Adrenal gland (tissue), 12 donors: Measurements from ENCODE around the gene FRMD3. TPM values are rescaled to one million over a fixed set of nuclear protein-coding genes. Genes with fewer than 3 reads are reported as not detected.

ENCODE experiments used
- DNase-seq, 7 donors: peaks; one replicate each; pipeline ENCODE4 v3.0.0-alpha.2; 2019 to 2020
- H3K27ac ChIP-seq, 5 donors: fragments of 200-600 bp; sonication (generic) in 4 of 5; 1 replicate in 3 of 5; 2 replicates in 2 of 5; pipeline versions ENCODE4 v1.5.1 to v1.8.0; 2016 to 2020; ENCODE audit warnings: mild to moderate bottlenecking in 1 of 5
- H3K27me3 ChIP-seq: fragments of 200-600 bp; 2 replicates; pipeline ENCODE4 v1.8.0; 2021
- H3K36me3 ChIP-seq, 2 donors: fragments of 200-600 bp; replicated peaks in 1 of 2; 1 replicate in 1 of 2; 2 replicates in 1 of 2; pipeline versions ENCODE4 v1.5.1 to v1.8.0; 2018 to 2022
- H3K4me1 ChIP-seq, 2 donors: fragments of 200-600 bp; replicated peaks in 1 of 2; 1 replicate in 1 of 2; 2 replicates in 1 of 2; pipeline versions ENCODE4 v1.5.1 to v1.8.0; 2018 to 2021
- H3K4me3 ChIP-seq, 4 donors: fragments of 200-600 bp; sonication (generic) in 3 of 4; one replicate each; pipeline ENCODE4 v1.5.1; 2016 to 2018
- H3K9me3 ChIP-seq, 3 donors: fragments of 200-600 bp; sonication (generic) in 1 of 3; replicated peaks in 1 of 3; 1 replicate in 2 of 3; 2 replicates in 1 of 3; pipeline versions ENCODE4 v1.5.1 to v1.8.0; 2016 to 2021
- CTCF ChIP-seq, 6 experiments: fragments of 450-650 bp in 4 of 6; fragments of 200-600 bp in 2 of 6; sonication (generic) in 1 of 6; IDR thresholded peaks; 1 replicate in 5 of 6; 2 replicates in 1 of 6; pipeline versions ENCODE4 v1.5.1 to v1.8.0; 2016 to 2021; ENCODE audit warnings: antibody characterized with exemption in 6 of 6, mild to moderate bottlenecking in 2 of 6, moderate library complexity in 1 of 6
- POLR2A ChIP-seq, 2 donors: fragments of 450-650 bp; IDR thresholded peaks; one replicate each; pipeline ENCODE4 v1.6.1; 2017; ENCODE audit warnings: antibody characterized with exemption in 2 of 2, mild to moderate bottlenecking in 2 of 2, moderate library complexity in 1 of 2
- WGBS, 4 donors: extraction: QIAGEN DNeasy Blood & Tissue Kit in 2 of 4; methylation state at CpG; one replicate each; pipeline versions ENCODE4 v1.1.5 to v1.1.7; 2013 to 2017; 5-methylcytosine and 5-hydroxymethylcytosine counted together
- intact Hi-C, 2 donors: fragments of 100-400 bp; cut with DNase I; formaldehyde crosslinking; loops; one replicate each; pipeline versions ENCODE4 v1.14.1 to v1.15.0; 2022 to 2023
- polyA plus RNA-seq, 3 donors: library from polyadenylated mRNA; stranded (reverse); fragments of 200-250 nt in 2 of 3; fragments of 350-450 nt in 1 of 3; fragmentation: Illumina TruSeq in 1 of 3; extraction: RNeasy Lipid Tissue Mini Kit (QIAGEN cat#74804) in 1 of 3; gene quantifications; one replicate each; pipeline ENCODE4 v1.2.3, GENCODE V29; 2013 to 2014
- total RNA-seq, 9 donors: library from RNA; depleted of rRNA in 4 of 9; stranded (reverse); fragments of >200 nt in 4 of 9; fragments of 120-200 nt in 1 of 9; fragmentation: NEBNext Ultra II Directional in 1 of 9; extraction: Animal tissue kit (Norgen Biotek cat#: 25700) in 1 of 9; gene quantifications; one replicate each; pipeline versions ENCODE4 v1.1.0 to v1.2.4, GENCODE V29; 2013 to 2023
- donor health status: healthy with polysubstance abuse.
- donor health status: Bipolar disorder and iron deficiency.
- donor health status: DM: yes; HTN: yes; CAD: no.
- donor health status: DM: no; HTN: no; CAD: no.
- donor health status: DM: no; HTN: no; CAD: no.
- donor health status: DM: yes; HTN: yes; CAD: no.

FRMD3 gene
- total and polyA plus RNA-seq, 12 donors, result 1.8 to 32.9 (median 13.6) TPM

DNA sequence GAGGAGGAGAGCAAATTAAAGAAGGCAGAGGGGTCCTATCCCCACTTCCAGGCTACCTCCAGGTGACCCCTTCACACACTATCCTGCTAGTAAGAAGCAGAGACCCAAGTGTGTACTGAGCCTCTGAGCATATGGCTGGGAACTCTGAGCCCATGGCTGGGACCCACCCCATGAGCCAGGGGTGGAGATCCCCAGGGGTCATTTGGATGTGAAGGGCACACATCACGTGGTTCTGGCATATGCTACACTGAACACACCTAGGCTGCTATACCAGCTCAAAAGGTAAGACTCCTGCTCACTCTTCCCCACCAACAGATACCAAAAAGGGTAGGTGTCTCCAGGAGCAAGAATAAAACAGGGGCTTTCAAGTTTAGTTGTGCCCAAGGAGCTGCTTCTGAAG is 149.9 kb downstream of the FRMD3 start:
- H3K27me3 ChIP-seq, result no peaks in the 10 kb centered on the region
- no peak overlapping the region for H3K4me3 ChIP-seq
- H3K36me3 ChIP-seq, result no peaks in the 10 kb centered on the region
- no peak for DNase-seq
- no peak overlapping the region for H3K27ac ChIP-seq
- no peak for TF ChIP-seq POLR2A (IDR thresholded peaks at IDR 0.05)
- no peak for TF ChIP-seq CTCF (IDR thresholded peaks at IDR 0.05)
- 67 to 80% (median 77%) methylated on average over 1 of the region's 1 CpG for WGBS, 4 donors
- intact Hi-C loops, result no loop called here
- H3K4me1 ChIP-seq, result no peaks in the 10 kb centered on the region
- H3K9me3 ChIP-seq, result no peaks in the 10 kb centered on the region

GRCh38 chr9:83387401-83388185 is 150.6 kb downstream of the FRMD3 start:
- intact Hi-C loops, result no loop called here
- TF ChIP-seq CTCF (IDR thresholded peaks at IDR 0.05) (no peak), POLR2A (IDR thresholded peaks at IDR 0.05) (no peak)

DNA sequence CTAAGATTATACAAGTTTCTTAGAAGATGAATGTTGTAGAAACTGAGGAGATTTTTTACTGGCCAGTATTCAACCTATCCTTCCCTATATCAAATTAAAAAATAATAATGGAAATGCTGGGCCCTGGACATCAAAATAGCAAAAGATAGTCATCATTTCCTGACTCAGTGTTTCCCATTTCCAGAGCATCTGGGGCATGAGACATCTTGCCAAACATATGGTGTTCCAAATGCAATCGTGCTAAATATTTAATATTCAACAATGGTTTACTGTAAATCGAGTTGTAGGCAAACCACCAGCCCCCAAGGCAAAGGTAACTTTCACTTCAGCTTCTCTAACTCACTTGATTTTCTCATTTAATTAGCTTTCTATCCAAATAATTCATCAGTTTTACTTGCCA is 152.9 kb downstream of the FRMD3 start:
- no peak overlapping the region for H3K4me3 ChIP-seq
- H3K9me3 ChIP-seq, result peaks cover 0 to 6% (median 0%) of the 10 kb centered on the region in 3 donors
- TF ChIP-seq CTCF (IDR thresholded peaks at IDR 0.05) (no peak), POLR2A (IDR thresholded peaks at IDR 0.05) (no peak)
- intact Hi-C loops, result no loop called here
- no peaks in the 10 kb centered on the region for H3K4me1 ChIP-seq
- no peak overlapping the region for H3K27ac ChIP-seq
- no peak for DNase-seq
- H3K27me3 ChIP-seq, result no peaks in the 10 kb centered on the region
- 62 to 71% (median 68%) methylated on average over 2 of the region's 2 CpGs for WGBS, 4 donors
- H3K36me3 ChIP-seq, result no peaks in the 10 kb centered on the region

More at GRCh38 chr9:83387401-83388185, 150.6 kb downstream of the FRMD3 start:
- Histone ChIP-seq H3K4me1 (no peaks in the 10 kb centered on the region), H3K27ac (no peak overlapping the region), H3K9me3 (peaks cover 0 to 5% (median 0%) of the 10 kb centered on the region in 3 donors), H3K27me3 (no peaks in the 10 kb centered on the region), H3K36me3 (no peaks in the 10 kb centered on the region), H3K4me3 (no peak overlapping the region)
- no peak for DNase-seq
- 87 to 95% (median 93%) methylated on average over 7 of the region's 7 CpGs for WGBS, 4 donors

GRCh38 chr9:83384214-83384613 is 154.0 kb downstream of the FRMD3 start:
- no peak for DNase-seq
- no peaks in the 10 kb centered on the region for H3K27me3 ChIP-seq
- H3K36me3 ChIP-seq, result no peaks in the 10 kb centered on the region
- H3K4me1 ChIP-seq, result no peaks in the 10 kb centered on the region
- intact Hi-C loops, result no loop called here
- H3K4me3 ChIP-seq, result no peak overlapping the region
- TF ChIP-seq POLR2A (IDR thresholded peaks at IDR 0.05) (no peak), CTCF (IDR thresholded peaks at IDR 0.05) (no peak)
- WGBS, 4 donors, result 62 to 73% (median 65%) methylated on average over 3 of the region's 3 CpGs
- peaks cover 0 to 6% (median 0%) of the 10 kb centered on the region in 3 donors for H3K9me3 ChIP-seq
- H3K27ac ChIP-seq, result no peak overlapping the region
